ENCODE measurements around the gene NUP37.

NUP37 gene

DNA sequence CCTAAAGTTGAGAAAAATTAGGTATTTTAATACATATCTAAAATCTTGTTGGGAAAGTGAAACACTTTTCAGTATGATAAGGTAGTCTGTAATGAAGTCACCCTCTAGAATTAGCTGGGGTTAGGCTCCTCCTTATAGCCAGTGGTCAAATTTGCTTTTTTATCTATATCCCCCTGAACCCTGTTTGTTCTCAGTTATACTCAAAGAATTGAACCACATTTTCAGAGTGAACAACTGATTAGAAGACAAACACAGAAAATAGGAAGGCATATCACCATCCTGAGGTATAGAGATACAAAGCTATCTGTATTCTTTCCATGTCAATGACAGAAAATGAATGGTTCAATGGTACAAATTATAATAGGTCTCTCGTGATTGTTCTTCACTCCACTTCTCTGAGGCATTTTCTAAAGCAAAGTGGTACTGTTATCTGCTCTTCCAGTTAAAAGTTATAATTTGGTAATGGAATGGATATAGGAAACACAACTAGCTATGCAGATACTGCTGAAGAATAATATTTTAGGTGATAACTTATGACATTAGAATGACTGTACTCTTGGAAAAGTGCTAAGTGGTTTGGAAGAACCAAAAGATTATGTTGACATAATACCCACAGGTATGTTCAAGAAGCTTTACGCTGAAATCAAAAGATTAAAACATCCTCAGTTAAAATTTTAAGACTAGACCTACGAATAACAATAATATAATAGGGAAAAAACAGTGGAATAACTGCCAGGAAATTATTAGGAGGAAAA is 85.7 kb downstream of the NUP37 start:
- H3K4me3 ChIP-seq (ENCODE audit: low read depth in 1 of 2, low read length in 2 of 2): no peak overlapping the region
- H3K27ac ChIP-seq (ENCODE audit: low read depth, low read length): no peak overlapping the region
- H3K9me3 ChIP-seq (ENCODE audit: control insufficient read depth in 1 of 2, low read length in 2 of 2): no peaks in the 10 kb centered on the region
- H3K4me1 ChIP-seq (ENCODE audit: control insufficient read depth in 1 of 2, insufficient read depth in 2 of 2, low read length in 2 of 2): no peaks in the 10 kb centered on the region
- no peaks in the 10 kb centered on the region for H3K27me3 ChIP-seq (ENCODE audit: control insufficient read depth in 1 of 2, insufficient read depth in 2 of 2, low read length in 2 of 2)
- no peak overlapping the region for H3K9ac ChIP-seq (ENCODE audit: low read depth in 1 of 2, low read length in 2 of 2)
- H3K36me3 ChIP-seq (ENCODE audit: control insufficient read depth in 1 of 2, insufficient read depth in 2 of 2, low read length in 2 of 2): peaks cover 10 to 20% of the 10 kb centered on the region in 2 donors

DNA sequence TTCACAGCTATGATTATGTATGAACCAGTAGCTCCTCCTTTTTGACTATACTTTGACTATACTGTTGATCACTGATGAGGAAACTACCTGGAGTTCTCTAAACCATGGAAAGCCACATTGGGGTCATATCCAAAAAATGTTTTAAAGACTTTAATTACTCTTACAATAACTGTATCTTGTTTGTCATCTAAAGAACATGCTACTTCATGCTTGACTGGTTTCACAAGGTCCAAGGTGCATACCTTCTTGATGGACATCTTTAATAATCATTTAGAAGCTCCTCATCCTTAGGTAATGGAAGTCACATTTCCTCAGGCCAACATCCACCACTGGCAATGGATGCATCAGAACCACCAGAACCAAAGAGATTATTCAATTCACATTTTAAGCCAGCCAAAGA is 88.1 kb downstream of the NUP37 start:
- no peaks in the 10 kb centered on the region for H3K27me3 ChIP-seq (ENCODE audit: control insufficient read depth in 1 of 2, insufficient read depth in 2 of 2, low read length in 2 of 2)
- H3K27ac ChIP-seq (ENCODE audit: low read depth, low read length): no peak overlapping the region
- no peaks in the 10 kb centered on the region for H3K9me3 ChIP-seq (ENCODE audit: control insufficient read depth in 1 of 2, low read length in 2 of 2)
- H3K36me3 ChIP-seq (ENCODE audit: control insufficient read depth in 1 of 2, insufficient read depth in 2 of 2, low read length in 2 of 2): peaks cover 10 to 16% of the 10 kb centered on the region in 2 donors
- no peaks in the 10 kb centered on the region for H3K4me1 ChIP-seq (ENCODE audit: control insufficient read depth in 1 of 2, insufficient read depth in 2 of 2, low read length in 2 of 2)
- no peak overlapping the region for H3K9ac ChIP-seq (ENCODE audit: low read depth in 1 of 2, low read length in 2 of 2)
- H3K4me3 ChIP-seq (ENCODE audit: low read depth in 1 of 2, low read length in 2 of 2): no peak overlapping the region

DNA sequence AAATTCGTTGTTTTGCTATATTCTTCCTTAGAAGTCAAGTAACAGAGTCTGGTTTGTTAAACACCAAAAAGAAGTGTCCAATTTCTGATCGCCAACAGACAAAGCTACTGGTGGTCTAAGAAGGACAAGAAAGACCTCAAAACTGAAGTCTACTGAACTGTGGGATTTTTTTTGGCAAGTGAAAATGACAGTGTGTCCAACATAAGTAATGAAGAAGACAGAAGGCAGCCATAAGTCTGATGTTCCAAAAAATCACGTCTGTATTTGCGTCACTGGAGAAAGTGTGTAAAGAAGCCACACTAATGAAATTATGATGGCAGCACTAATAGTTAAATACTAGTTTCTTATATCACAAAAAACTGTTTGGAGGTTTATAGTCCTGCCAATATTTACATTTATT is 90.8 kb downstream of the NUP37 start:
- H3K27me3 ChIP-seq (ENCODE audit: control insufficient read depth in 1 of 2, insufficient read depth in 2 of 2, low read length in 2 of 2): no peaks in the 10 kb centered on the region
- no peaks in the 10 kb centered on the region for H3K9me3 ChIP-seq (ENCODE audit: control insufficient read depth in 1 of 2, low read length in 2 of 2)
- peaks cover 4 to 5% of the 10 kb centered on the region in 2 donors for H3K36me3 ChIP-seq (ENCODE audit: control insufficient read depth in 1 of 2, insufficient read depth in 2 of 2, low read length in 2 of 2)
- no peak overlapping the region for H3K4me3 ChIP-seq (ENCODE audit: low read depth in 1 of 2, low read length in 2 of 2)
- H3K9ac ChIP-seq (ENCODE audit: low read depth in 1 of 2, low read length in 2 of 2): no peak overlapping the region
- no peaks in the 10 kb centered on the region for H3K4me1 ChIP-seq (ENCODE audit: control insufficient read depth in 1 of 2, insufficient read depth in 2 of 2, low read length in 2 of 2)
- H3K27ac ChIP-seq (ENCODE audit: low read depth, low read length): no peak overlapping the region

DNA sequence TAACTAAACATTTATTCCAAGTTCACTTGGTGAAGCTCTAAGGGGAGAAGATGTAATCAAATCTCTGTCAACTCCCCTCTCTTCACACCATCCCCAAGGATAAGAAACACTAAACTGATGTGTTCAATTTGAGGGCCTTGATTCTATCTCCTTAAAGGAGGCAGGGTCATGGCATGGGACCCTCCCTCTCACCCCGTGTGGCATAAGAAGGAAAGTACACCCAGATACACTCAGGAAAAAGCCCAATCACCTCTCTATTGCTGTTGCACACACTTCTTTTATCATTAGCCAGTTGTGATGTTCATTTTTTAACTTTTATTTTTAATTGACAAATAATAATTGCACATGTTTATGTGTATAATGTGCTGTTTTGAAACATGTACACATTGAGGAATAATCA is 93.2 kb downstream of the NUP37 start:
- H3K9me3 ChIP-seq (ENCODE audit: control insufficient read depth in 1 of 2, low read length in 2 of 2): no peaks in the 10 kb centered on the region
- no peak overlapping the region for H3K9ac ChIP-seq (ENCODE audit: low read depth in 1 of 2, low read length in 2 of 2)
- H3K4me1 ChIP-seq (ENCODE audit: control insufficient read depth in 1 of 2, insufficient read depth in 2 of 2, low read length in 2 of 2): peaks cover 0 to 7% of the 10 kb centered on the region in 2 donors
- H3K36me3 ChIP-seq (ENCODE audit: control insufficient read depth in 1 of 2, insufficient read depth in 2 of 2, low read length in 2 of 2): peaks cover 5 to 7% of the 10 kb centered on the region in 2 donors
- no peak overlapping the region for H3K27ac ChIP-seq (ENCODE audit: low read depth, low read length)
- no peak overlapping the region for H3K4me3 ChIP-seq (ENCODE audit: low read depth in 1 of 2, low read length in 2 of 2)
- no peaks in the 10 kb centered on the region for H3K27me3 ChIP-seq (ENCODE audit: control insufficient read depth in 1 of 2, insufficient read depth in 2 of 2, low read length in 2 of 2)

DNA sequence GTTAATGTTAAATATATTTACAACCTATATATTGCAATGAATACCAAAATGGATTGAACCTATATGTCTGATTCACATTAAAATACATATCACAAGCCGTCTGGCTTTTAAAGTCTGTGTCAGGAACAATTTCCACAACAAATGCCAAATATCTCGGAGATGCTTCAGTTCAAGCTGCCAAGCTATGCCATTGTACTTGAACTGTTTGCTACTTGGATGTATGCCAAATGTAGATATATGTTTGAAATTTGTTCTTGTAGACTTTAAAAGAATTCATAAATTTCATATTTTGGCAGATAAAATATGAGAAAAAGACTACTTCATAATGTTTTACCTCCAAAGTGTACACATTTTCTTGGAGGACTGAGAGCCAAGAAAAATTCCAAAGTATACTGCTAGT is 95.1 kb downstream of the NUP37 start:
- H3K4me1 ChIP-seq (ENCODE audit: control insufficient read depth in 1 of 2, insufficient read depth in 2 of 2, low read length in 2 of 2): peaks cover 0 to 10% of the 10 kb centered on the region in 2 donors
- H3K36me3 ChIP-seq (ENCODE audit: control insufficient read depth in 1 of 2, insufficient read depth in 2 of 2, low read length in 2 of 2): peaks cover 5 to 7% of the 10 kb centered on the region in 2 donors
- no peak overlapping the region for H3K4me3 ChIP-seq (ENCODE audit: low read depth in 1 of 2, low read length in 2 of 2)
- H3K9me3 ChIP-seq (ENCODE audit: control insufficient read depth in 1 of 2, low read length in 2 of 2): no peaks in the 10 kb centered on the region
- no peak overlapping the region for H3K9ac ChIP-seq (ENCODE audit: low read depth in 1 of 2, low read length in 2 of 2)
- no peak overlapping the region for H3K27ac ChIP-seq (ENCODE audit: low read depth, low read length)
- H3K27me3 ChIP-seq (ENCODE audit: control insufficient read depth in 1 of 2, insufficient read depth in 2 of 2, low read length in 2 of 2): no peaks in the 10 kb centered on the region

DNA sequence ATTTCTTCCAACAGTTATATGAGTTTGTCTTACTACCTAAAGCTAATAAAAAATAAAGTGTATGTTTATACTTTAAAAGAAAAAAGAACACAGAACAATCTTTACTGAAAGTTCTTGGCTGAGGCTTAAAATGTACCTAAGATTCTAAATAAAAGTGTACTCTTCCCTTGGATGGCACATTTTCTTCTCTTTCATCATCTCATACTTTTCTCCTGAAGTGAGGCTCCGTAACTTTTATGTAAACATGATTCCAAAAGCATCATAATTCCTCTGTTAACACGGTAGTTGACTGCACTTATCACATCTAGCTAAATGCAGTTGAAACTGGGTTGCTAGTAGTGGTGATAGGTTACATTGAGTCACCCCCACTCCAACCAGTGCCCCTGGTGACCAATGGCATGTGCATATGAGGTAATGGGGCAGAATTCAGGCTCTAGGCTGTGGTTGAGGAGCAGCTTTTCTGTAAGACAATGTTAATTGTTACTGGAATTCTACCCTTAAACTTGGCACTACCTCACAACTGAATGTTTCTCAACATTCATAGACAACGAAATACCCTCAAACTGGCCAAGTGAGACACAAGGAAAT is 96.5 kb downstream of the NUP37 start:
- Histone ChIP-seq H3K27ac (ENCODE audit: low read depth, low read length) (no peak overlapping the region), H3K36me3 (ENCODE audit: control insufficient read depth in 1 of 2, insufficient read depth in 2 of 2, low read length in 2 of 2) (peaks cover 5 to 7% of the 10 kb centered on the region in 2 donors), H3K9ac (ENCODE audit: low read depth in 1 of 2, low read length in 2 of 2) (no peak overlapping the region), H3K27me3 (ENCODE audit: control insufficient read depth in 1 of 2, insufficient read depth in 2 of 2, low read length in 2 of 2) (no peaks in the 10 kb centered on the region), H3K4me1 (ENCODE audit: control insufficient read depth in 1 of 2, insufficient read depth in 2 of 2, low read length in 2 of 2) (peaks cover 0 to 10% of the 10 kb centered on the region in 2 donors), H3K9me3 (ENCODE audit: control insufficient read depth in 1 of 2, low read length in 2 of 2) (no peaks in the 10 kb centered on the region), H3K4me3 (ENCODE audit: low read depth in 1 of 2, low read length in 2 of 2) (no peak overlapping the region)

Measured in duodenal mucosa (tissue), 2 donors.